CD4-positive, alpha-beta T cell (primary cell): Measurements from ENCODE around the gene RHOU. TPM values are rescaled to one million over a fixed set of nuclear protein-coding genes. Genes with fewer than 3 reads are reported as not detected.

Experiments used
- ATAC-seq: fragments of 200-7000 bp; cut with Tn5 transposase; one replicate; pipeline ENCODE4 v1.10.0; 2022; ENCODE audit warnings: mild to moderate bottlenecking; ENCODE audit not compliant: poor library complexity
- CTCF ChIA-PET: fragments of 350-600 bp; sonication (Branson Sonifier 250); formaldehyde crosslinking; loops from one replicate; lab custom pipeline; 2021; ENCODE audit warnings: antibody characterized with exemption, inconsistent platforms; lab: Charles Lee
- POLR2A ChIA-PET: fragments of 350-600 bp; sonication (Branson Sonifier 250); formaldehyde crosslinking; loops from one replicate; lab custom pipeline; 2021; ENCODE audit warnings: antibody characterized with exemption, inconsistent platforms; lab: Charles Lee
- DNase-seq, 14 experiments: peaks; one replicate each; pipeline ENCODE4 v3.0.0-alpha.2; 2013 to 2020; ENCODE audit warnings: mixed read lengths in 2 of 14
- H3K27ac ChIP-seq, 2 donors: one replicate each; pipeline versions ENCODE4 v1.5.1 to v1.7.0; 2013; ENCODE audit warnings: low read length in 2 of 2, low read depth in 1 of 2, mild to moderate bottlenecking in 1 of 2
- H3K27me3 ChIP-seq, 2 experiments: 1 replicate in 1 of 2; 2 replicates in 1 of 2; pipeline versions ENCODE4 v1.6.1 to v1.7.0; 2013; ENCODE audit warnings: low read length in 2 of 2, control low read depth in 1 of 2, mild to moderate bottlenecking in 1 of 2, moderate library complexity in 1 of 2; ENCODE audit not compliant: insufficient read depth in 2 of 2, control insufficient read depth in 1 of 2
- H3K36me3 ChIP-seq: one replicate; pipeline ENCODE4 v1.6.1; 2013; ENCODE audit warnings: low read length, control low read depth; ENCODE audit not compliant: insufficient read depth
- H3K4me1 ChIP-seq: one replicate; pipeline ENCODE4 v1.6.1; 2013; ENCODE audit warnings: low read length, control low read depth; ENCODE audit not compliant: insufficient read depth
- H3K4me3 ChIP-seq: one replicate; pipeline ENCODE4 v1.5.1; 2013; ENCODE audit warnings: mild to moderate bottlenecking, low read length, moderate library complexity
- H3K9me3 ChIP-seq, 2 experiments: 1 replicate in 1 of 2; 2 replicates in 1 of 2; pipeline versions ENCODE4 v1.6.1 to v1.7.0; 2013; ENCODE audit warnings: low read length in 2 of 2, mild to moderate bottlenecking in 2 of 2, control low read depth in 1 of 2, moderate library complexity in 1 of 2; ENCODE audit not compliant: control insufficient read depth in 1 of 2, insufficient read depth in 1 of 2
- H3K27ac Mint-ChIP-seq: one replicate; pipeline ENCODE4 v1.8.0; 2020; ENCODE audit warnings: mixed read lengths
- H3K27me3 Mint-ChIP-seq: one replicate; pipeline ENCODE4 v1.8.0; 2021; ENCODE audit warnings: mixed read lengths
- H3K36me3 Mint-ChIP-seq: one replicate; pipeline ENCODE4 v1.8.0; 2021; ENCODE audit warnings: low read depth, mixed read lengths
- H3K4me1 Mint-ChIP-seq: one replicate; pipeline ENCODE4 v1.8.0; 2021; ENCODE audit warnings: low read depth, mixed read lengths
- H3K4me3 Mint-ChIP-seq: one replicate; pipeline ENCODE4 v1.8.0; 2020; ENCODE audit warnings: mild to moderate bottlenecking, mixed read lengths
- H3K9me3 Mint-ChIP-seq: one replicate; pipeline ENCODE4 v1.8.0; 2020; ENCODE audit warnings: mixed read lengths
- intact Hi-C, 2 experiments: fragments of 100-400 bp; cut with DNase I in 1 of 2; cut with micrococcal nuclease in 1 of 2; formaldehyde crosslinking; loops; one replicate each; pipeline versions ENCODE4 v1.15.1 to v1.9.0; 2023 to 2025; cut with DNase I, micrococcal nuclease
- total RNA-seq, 174 experiments: library from RNA in 2 of 174; stranded (reverse) in 2 of 174; gene quantifications; one replicate each; pipeline ENCODE4 v1.2.3 and lab custom pipeline; 2021 to 2026
- TF ChIP-seq, protein P1 (sequence below): fragments of 200-600 bp; IDR thresholded peaks from one replicate; pipeline ENCODE4 v1.8.0; 2022; ENCODE audit warnings: antibody characterized with exemption, mild to moderate bottlenecking

Gene RHOU
- total RNA-seq, 2 experiments from 2014 or later, result 1.2 TPM

- DNase-seq (no peak), ATAC-seq (no peak)
- no peak overlapping the region for H3K27ac ChIP-seq
- H3K27me3 ChIP-seq, result no peaks in the 10 kb centered on the region
- no peaks in the 10 kb centered on the region for H3K9me3 Mint-ChIP-seq
- POLR2A ChIA-PET, result no interaction called here
- intact Hi-C loops, result no loop called here
- no peak overlapping the region for H3K4me3 Mint-ChIP-seq
- H3K36me3 ChIP-seq, result no peaks in the 10 kb centered on the region
- no peak overlapping the region for H3K27ac Mint-ChIP-seq
- TF ChIP-seq, protein P1, sequence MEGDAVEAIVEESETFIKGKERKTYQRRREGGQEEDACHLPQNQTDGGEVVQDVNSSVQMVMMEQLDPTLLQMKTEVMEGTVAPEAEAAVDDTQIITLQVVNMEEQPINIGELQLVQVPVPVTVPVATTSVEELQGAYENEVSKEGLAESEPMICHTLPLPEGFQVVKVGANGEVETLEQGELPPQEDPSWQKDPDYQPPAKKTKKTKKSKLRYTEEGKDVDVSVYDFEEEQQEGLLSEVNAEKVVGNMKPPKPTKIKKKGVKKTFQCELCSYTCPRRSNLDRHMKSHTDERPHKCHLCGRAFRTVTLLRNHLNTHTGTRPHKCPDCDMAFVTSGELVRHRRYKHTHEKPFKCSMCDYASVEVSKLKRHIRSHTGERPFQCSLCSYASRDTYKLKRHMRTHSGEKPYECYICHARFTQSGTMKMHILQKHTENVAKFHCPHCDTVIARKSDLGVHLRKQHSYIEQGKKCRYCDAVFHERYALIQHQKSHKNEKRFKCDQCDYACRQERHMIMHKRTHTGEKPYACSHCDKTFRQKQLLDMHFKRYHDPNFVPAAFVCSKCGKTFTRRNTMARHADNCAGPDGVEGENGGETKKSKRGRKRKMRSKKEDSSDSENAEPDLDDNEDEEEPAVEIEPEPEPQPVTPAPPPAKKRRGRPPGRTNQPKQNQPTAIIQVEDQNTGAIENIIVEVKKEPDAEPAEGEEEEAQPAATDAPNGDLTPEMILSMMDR, result no peak
- CTCF ChIA-PET, result no interaction called here
- H3K9me3 ChIP-seq, result peaks cover 0 to 7% of the 10 kb centered on the region in 2 experiments
- no peaks in the 10 kb centered on the region for H3K36me3 Mint-ChIP-seq
- peaks cover 21% of the 10 kb centered on the region for H3K27me3 Mint-ChIP-seq
- no peaks in the 10 kb centered on the region for H3K4me1 ChIP-seq
- no peak overlapping the region for H3K4me3 ChIP-seq
- H3K4me1 Mint-ChIP-seq, result no peaks in the 10 kb centered on the region
These were observed 19.5 kb downstream of the RHOU start for GRCh38 chr1:228754646-228755268.

- intact Hi-C loops, result no loop called here
These were observed 20.5 kb downstream of the RHOU start for GRCh38 chr1:228755800-228756199.

GRCh38 chr1:228756457-228756856 is 21.2 kb downstream of the RHOU start:
- Mint-ChIP-seq H3K9me3 (no peaks in the 10 kb centered on the region), H3K4me3 (no peak overlapping the region), H3K4me1 (no peaks in the 10 kb centered on the region), H3K27ac (no peak overlapping the region), H3K27me3 (peaks cover 21% of the 10 kb centered on the region), H3K36me3 (no peaks in the 10 kb centered on the region)
- H3K4me1 ChIP-seq, result no peaks in the 10 kb centered on the region
- ChIA-PET CTCF (no interaction called here), POLR2A (no interaction called here)
- TF ChIP-seq, protein P1, result no peak
- no peak overlapping the region for H3K27ac ChIP-seq
- H3K27me3 ChIP-seq, result no peaks in the 10 kb centered on the region
- DNase-seq, result no peak
- intact Hi-C loops, result no loop called here
- no peak overlapping the region for H3K4me3 ChIP-seq
- no peak for ATAC-seq
- peaks cover 0 to 7% of the 10 kb centered on the region in 2 experiments for H3K9me3 ChIP-seq
- H3K36me3 ChIP-seq, result no peaks in the 10 kb centered on the region

More at GRCh38 chr1:228755800-228756199, 20.5 kb downstream of the RHOU start:
- H3K36me3 ChIP-seq, result no peaks in the 10 kb centered on the region
- no peaks in the 10 kb centered on the region for H3K4me1 ChIP-seq
- H3K27me3 ChIP-seq, result no peaks in the 10 kb centered on the region
- POLR2A ChIA-PET, result no interaction called here
- TF ChIP-seq, protein P1, result no peak
- H3K4me3 ChIP-seq, result no peak overlapping the region
- DNase-seq, result no peak
- H3K27ac Mint-ChIP-seq, result no peak overlapping the region
- CTCF ChIA-PET, result no interaction called here
- H3K4me1 Mint-ChIP-seq, result no peaks in the 10 kb centered on the region
- no peak for ATAC-seq
- peaks cover 21% of the 10 kb centered on the region for H3K27me3 Mint-ChIP-seq
- H3K36me3 Mint-ChIP-seq, result no peaks in the 10 kb centered on the region
- H3K27ac ChIP-seq, result no peak overlapping the region
- no peak overlapping the region for H3K4me3 Mint-ChIP-seq
- H3K9me3 Mint-ChIP-seq, result no peaks in the 10 kb centered on the region
- peaks cover 0 to 7% of the 10 kb centered on the region in 2 experiments for H3K9me3 ChIP-seq
